HCT116 (cell line): ENCODE results near the gene CXCR2. TPM values are rescaled to one million over a fixed set of nuclear protein-coding genes. Genes with fewer than 3 reads are reported as not detected.

ENCODE experiments used
- ATAC-seq: fragments of 200-7000 bp; cut with Tn5 transposase; 2 replicates; pipeline ENCODE4 v1.9.1; 2020; ENCODE audit warnings: mild to moderate bottlenecking, moderate library complexity
- BruUV-seq: library from RNA; stranded (reverse); fragments of 400-500 nt; replicated peaks from 2 replicates; lab custom pipeline; 2021; lab: Mats Ljungman, UMichigan
- CTCF ChIA-PET: fragments of 300-600 bp; sonication (Branson Sonifier 250); formaldehyde crosslinking; loops from one replicate; lab custom pipeline; 2021; ENCODE audit warnings: antibody characterized with exemption; lab: Charles Lee
- POLR2A ChIA-PET: fragments of 300-600, 350-600 bp; sonication (Branson Sonifier 250); formaldehyde crosslinking; loops from one replicate; lab custom pipeline; 2021; ENCODE audit warnings: antibody characterized with exemption; lab: Charles Lee
- RAD21 ChIA-PET, 2 experiments: fragments of 300-600 bp; sonication (Branson Sonifier 250); formaldehyde crosslinking; loops; one replicate each; lab custom pipeline; 2023; ENCODE audit warnings: low total read pairs in 2 of 2; ENCODE audit not compliant: uncharacterized antibody in 2 of 2, unreplicated experiment in 2 of 2, low non-redundant PET in 1 of 2; lab: Charles Lee
- DNase-seq: peaks from one replicate; pipeline ENCODE4 v3.0.0-alpha.2; 2010; ENCODE audit warnings: low read depth, low spot score
- H2AFZ ChIP-seq: fragments of 200-600 bp; shearing (Covaris generic), sonication (generic); 2 replicates; pipeline ENCODE4 v1.6.1; 2017; ENCODE audit warnings: low read depth, mixed run types, mixed read lengths, antibody characterized with exemption, low read length; ENCODE audit not compliant: poor library complexity, severe bottlenecking
- H3K27ac ChIP-seq: 2 replicates; pipeline ENCODE4 v1.5.1; 2012; ENCODE audit warnings: low read depth, low read length
- H3K27me3 ChIP-seq: fragments of 200-600 bp; sonication (generic); 2 replicates; pipeline ENCODE4 v1.6.1; 2016; ENCODE audit warnings: mixed run types, low read length, mixed read lengths; ENCODE audit not compliant: insufficient read depth
- H3K36me3 ChIP-seq, 2 experiments: fragments of 200-500 bp in 1 of 2; fragments of 200-600 bp in 1 of 2; sonication (Bioruptor generic) in 1 of 2; sonication (generic) in 1 of 2; 2 replicates each; pipeline versions ENCODE4 v1.5.1 to v1.6.1; 2014 to 2016; ENCODE audit warnings: low read length in 2 of 2, inconsistent platforms in 1 of 2, mixed read lengths in 1 of 2, mixed run types in 1 of 2; ENCODE audit not compliant: insufficient read depth in 2 of 2, control insufficient read depth in 1 of 2
- H3K4me1 ChIP-seq, 2 experiments: fragments of 200-600 bp in 1 of 2; sonication (generic) in 1 of 2; 2 replicates each; pipeline versions ENCODE4 v1.5.1 to v1.6.1; 2012 to 2017; ENCODE audit warnings: low read length in 2 of 2, inconsistent platforms in 1 of 2, mild to moderate bottlenecking in 1 of 2, mixed read lengths in 1 of 2, mixed run types in 1 of 2, moderate library complexity in 1 of 2; ENCODE audit not compliant: insufficient read depth in 2 of 2, control insufficient read depth in 1 of 2
- H3K4me2 ChIP-seq: fragments of 200-600 bp; sonication (generic); 2 replicates; pipeline ENCODE4 v1.6.1; 2017; ENCODE audit warnings: mixed run types, low read length, mixed read lengths
- H3K4me3 ChIP-seq, 2 experiments: fragments of 200-600 bp in 1 of 2; sonication (generic) in 1 of 2; replicated peaks in 1 of 2; 2 replicates each; pipeline ENCODE4 v1.5.1; 2011 to 2016; ENCODE audit warnings: low read length in 2 of 2, control low read depth in 1 of 2, low read depth in 1 of 2, mild to moderate bottlenecking in 1 of 2, mixed read lengths in 1 of 2, mixed run types in 1 of 2
- H3K79me2 ChIP-seq: fragments of 200-600 bp; sonication (generic); 2 replicates; pipeline ENCODE4 v1.6.1; 2017; ENCODE audit warnings: mild to moderate bottlenecking, mixed run types, low read length, moderate library complexity, mixed read lengths; ENCODE audit not compliant: insufficient read depth
- H3K9ac ChIP-seq: fragments of 200-600 bp; sonication (generic); 2 replicates; pipeline ENCODE4 v1.6.1; 2016; ENCODE audit warnings: low read length, mixed read lengths
- H3K9me2 ChIP-seq: fragments of 200-600 bp; sonication (generic), shearing (Covaris generic); 2 replicates; pipeline ENCODE4 v1.6.1; 2017; ENCODE audit warnings: mixed run types, mild to moderate bottlenecking, moderate library complexity; ENCODE audit not compliant: insufficient read depth
- H3K9me3 ChIP-seq, 2 experiments: fragments of 200-500 bp in 1 of 2; fragments of 200-600 bp in 1 of 2; sonication (Bioruptor generic) in 1 of 2; sonication (generic) in 1 of 2; 2 replicates each; pipeline ENCODE4 v1.6.1; 2014 to 2017; ENCODE audit warnings: low read length in 2 of 2, mixed read lengths in 2 of 2, inconsistent platforms in 1 of 2, low read depth in 1 of 2, mild to moderate bottlenecking in 1 of 2, mixed run types in 1 of 2, moderate library complexity in 1 of 2; ENCODE audit not compliant: control insufficient read depth in 1 of 2, insufficient read depth in 1 of 2
- H4K20me1 ChIP-seq: fragments of 200-600 bp; sonication (generic), shearing (Covaris generic); 2 replicates; pipeline ENCODE4 v1.6.1; 2017; ENCODE audit warnings: mixed run types, mild to moderate bottlenecking, moderate library complexity; ENCODE audit not compliant: insufficient read depth
- ATF3 ChIP-seq: IDR thresholded peaks from 2 replicates; pipeline ENCODE4 v1.6.1; 2012
- CBX3 ChIP-seq: IDR thresholded peaks from 2 replicates; pipeline ENCODE4 v1.6.1; 2012; ENCODE audit warnings: low read depth
- CEBPB ChIP-seq: IDR thresholded peaks from 2 replicates; pipeline ENCODE4 v1.6.1; 2012; ENCODE audit warnings: low read depth
- EGR1 ChIP-seq: IDR thresholded peaks from 2 replicates; pipeline ENCODE4 v1.6.1; 2012; ENCODE audit warnings: low read depth
- ELF1 ChIP-seq: IDR thresholded peaks from 2 replicates; pipeline ENCODE4 v1.6.1; 2012; ENCODE audit warnings: low read depth, borderline replicate concordance
- EZH2phosphoT487 ChIP-seq: fragments of 200-600 bp; IDR thresholded peaks from 2 replicates; pipeline ENCODE4 v1.6.1; 2018; ENCODE audit warnings: antibody characterized with exemption, borderline replicate concordance
- FOSL1 ChIP-seq: IDR thresholded peaks from 2 replicates; pipeline ENCODE4 v1.6.1; 2012; ENCODE audit warnings: low read depth
- JUND ChIP-seq: IDR thresholded peaks from 2 replicates; pipeline ENCODE4 v1.6.1; 2012
- MAX ChIP-seq: IDR thresholded peaks from 2 replicates; pipeline ENCODE4 v1.6.1; 2012
- POLR2A ChIP-seq: IDR thresholded peaks from 2 replicates; pipeline ENCODE4 v1.7.0; 2011; ENCODE audit warnings: borderline replicate concordance; ENCODE audit not compliant: insufficient read depth, insufficient read length; ENCODE audit errors: extremely low read depth
- RAD21 ChIP-seq: IDR thresholded peaks from 2 replicates; pipeline ENCODE4 v1.6.1; 2012; ENCODE audit warnings: low read depth, mild to moderate bottlenecking
- REST ChIP-seq: IDR thresholded peaks from 2 replicates; pipeline ENCODE4 v1.6.1; 2012; ENCODE audit warnings: low read depth
- SIN3A ChIP-seq: IDR thresholded peaks from 2 replicates; pipeline ENCODE4 v1.6.1; 2012; ENCODE audit warnings: low read depth
- SRF ChIP-seq: IDR thresholded peaks from 2 replicates; pipeline ENCODE4 v1.6.1; 2012; ENCODE audit warnings: low read depth
- TCF7L2 ChIP-seq: IDR thresholded peaks from 2 replicates; pipeline ENCODE4 v1.7.0; 2011; ENCODE audit warnings: borderline replicate concordance, inconsistent platforms; ENCODE audit not compliant: insufficient read depth, insufficient read length; ENCODE audit errors: extremely low read depth
- YY1 ChIP-seq: IDR thresholded peaks from 2 replicates; pipeline ENCODE4 v1.6.1; 2011; ENCODE audit warnings: low read length, low read depth, moderate library complexity, mild to moderate bottlenecking; ENCODE audit not compliant: insufficient replicate concordance; ENCODE audit errors: extremely low read depth
- ZBTB33 ChIP-seq: IDR thresholded peaks from 2 replicates; pipeline ENCODE4 v1.6.1; 2011; ENCODE audit warnings: mild to moderate bottlenecking, low read length, moderate library complexity; ENCODE audit not compliant: insufficient replicate concordance; ENCODE audit errors: extremely low read depth
- ZFX ChIP-seq: fragments of 450-650 bp; IDR thresholded peaks from 2 replicates; pipeline ENCODE4 v1.6.1; 2017
- ZNF274 ChIP-seq: fragments of 200-500 bp; sonication (Bioruptor generic); IDR thresholded peaks from 2 replicates; pipeline ENCODE4 v1.6.1; 2014; ENCODE audit warnings: mild to moderate bottlenecking, low read depth, low read length, inconsistent platforms
- intact Hi-C: fragments of 100-400 bp; cut with micrococcal nuclease; formaldehyde crosslinking; loops from 2 replicates; pipeline ENCODE4 v1.10.0; 2022
- total RNA-seq: library from RNA; stranded (reverse); gene quantifications from one replicate; pipeline ENCODE4 v1.2.1, GENCODE V29; 2021; ENCODE audit not compliant: unreplicated experiment

Gene CXCR2
- total RNA-seq, 1 experiment from 2014 or later = 0.15 TPM

- RAD21 ChIA-PET = no interaction called here
- no peak overlapping the region for H3K4me2 ChIP-seq
- CTCF ChIA-PET = no interaction called here
- H3K9me3 ChIP-seq = no peaks in the 10 kb centered on the region
- H3K79me2 ChIP-seq = no peaks in the 10 kb centered on the region
- no peak for ATAC-seq
- no peaks in the 10 kb centered on the region for H3K36me3 ChIP-seq
- intact Hi-C loops = no loop called here
- no peaks in the 10 kb centered on the region for H4K20me1 ChIP-seq
- TF ChIP-seq ATF3 = no peak
- TF ChIP-seq SRF = no peak
- no peak for TF ChIP-seq MAX
- no peak for TF ChIP-seq YY1
- no peak for TF ChIP-seq RAD21
- TF ChIP-seq JUND = no peak
- no peak for TF ChIP-seq ZFX
- no peak for TF ChIP-seq ELF1
- TF ChIP-seq CBX3 = no peak
- TF ChIP-seq ZBTB33 = no peak
- TF ChIP-seq ZNF274 = no peak
- TF ChIP-seq EGR1 = no peak
- TF ChIP-seq CEBPB = no peak
- TF ChIP-seq FOSL1 = no peak
- TF ChIP-seq EZH2phosphoT487 = no peak
- TF ChIP-seq SIN3A = no peak
- TF ChIP-seq REST = no peak
- no peak for TF ChIP-seq POLR2A
- no peak for TF ChIP-seq TCF7L2
- no TSS peak for BruUV-seq
- H3K4me1 ChIP-seq = no peaks in the 10 kb centered on the region
- no peak for DNase-seq
- H3K9me2 ChIP-seq = no peaks in the 10 kb centered on the region
- H3K27me3 ChIP-seq = no peaks in the 10 kb centered on the region
- H3K9ac ChIP-seq = no peak overlapping the region
- no peak overlapping the region for H2AFZ ChIP-seq
- no peak overlapping the region for H3K27ac ChIP-seq
- POLR2A ChIA-PET = no interaction called here
- H3K4me3 ChIP-seq = no peak overlapping the region
Measured at GRCh38 chr2:218123986-218124385, 1.8 kb upstream of the CXCR2 start.
